Activated CD8-positive, alpha-beta memory T cell treated with anti-CD3 and anti-CD28 coated beads for 4 hours (primary cell): ENCODE data around the gene CHST8.

Experiments used
- DNase-seq, 2 donors: peaks; one replicate each; pipeline ENCODE4 v3.0.0-alpha.2; 2020; ENCODE audit warnings: low read depth in 2 of 2

CHST8 gene

GRCh38 chr19:33673258-33673875, 51.6 kb downstream of the CHST8 start:
- DNase-seq, result no peak

- DNase-seq, result no peak
Measured at GRCh38 chr19:33673996-33674625, 52.4 kb downstream of the CHST8 start.

- no peak for DNase-seq
Measured at GRCh38 chr19:33674626-33675367, 53.0 kb downstream of the CHST8 start.

DNA sequence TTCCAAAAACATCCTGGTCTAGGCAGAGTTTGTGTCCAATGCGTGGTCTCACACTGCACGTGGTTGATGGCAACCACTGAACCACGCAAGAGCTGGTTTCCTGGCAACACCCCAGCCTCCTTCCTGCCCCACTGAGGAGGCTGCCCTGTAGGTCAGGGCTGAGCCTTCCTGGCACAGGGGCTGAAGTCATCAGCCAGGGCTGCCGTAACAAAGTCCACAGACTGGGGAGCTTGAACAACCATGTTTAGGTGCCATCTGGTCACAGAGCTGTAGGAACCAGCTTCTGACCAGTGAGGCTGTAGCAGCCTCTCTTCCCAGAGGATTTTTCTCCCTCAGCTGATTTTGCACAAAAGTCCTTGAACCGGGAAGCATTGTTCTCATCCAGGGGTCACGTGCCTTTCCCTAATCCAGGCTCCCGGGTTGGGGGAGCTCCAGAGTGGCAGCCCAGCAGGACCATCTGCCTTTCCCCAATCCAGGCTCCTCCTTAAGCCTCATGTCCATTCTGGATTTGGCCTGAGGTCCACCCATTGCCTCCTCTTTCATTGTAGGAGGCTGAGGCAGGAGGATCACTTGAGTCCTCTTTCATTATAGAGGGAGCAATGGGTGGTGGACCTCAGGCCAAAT, 53.9 kb downstream of the CHST8 start:
- DNase-seq, result no peak

GRCh38 chr19:33676999-33677665, 55.4 kb downstream of the CHST8 start:
- DNase-seq, result no peak

GRCh38 chr19:33677745-33678426, 56.1 kb downstream of the CHST8 start:
- no peak for DNase-seq

- no peak for DNase-seq
Measured at GRCh38 chr19:33678796-33679585, 57.2 kb downstream of the CHST8 start.

GRCh38 chr19:33679696-33680095, 57.9 kb downstream of the CHST8 start:
- no peak for DNase-seq

DNA sequence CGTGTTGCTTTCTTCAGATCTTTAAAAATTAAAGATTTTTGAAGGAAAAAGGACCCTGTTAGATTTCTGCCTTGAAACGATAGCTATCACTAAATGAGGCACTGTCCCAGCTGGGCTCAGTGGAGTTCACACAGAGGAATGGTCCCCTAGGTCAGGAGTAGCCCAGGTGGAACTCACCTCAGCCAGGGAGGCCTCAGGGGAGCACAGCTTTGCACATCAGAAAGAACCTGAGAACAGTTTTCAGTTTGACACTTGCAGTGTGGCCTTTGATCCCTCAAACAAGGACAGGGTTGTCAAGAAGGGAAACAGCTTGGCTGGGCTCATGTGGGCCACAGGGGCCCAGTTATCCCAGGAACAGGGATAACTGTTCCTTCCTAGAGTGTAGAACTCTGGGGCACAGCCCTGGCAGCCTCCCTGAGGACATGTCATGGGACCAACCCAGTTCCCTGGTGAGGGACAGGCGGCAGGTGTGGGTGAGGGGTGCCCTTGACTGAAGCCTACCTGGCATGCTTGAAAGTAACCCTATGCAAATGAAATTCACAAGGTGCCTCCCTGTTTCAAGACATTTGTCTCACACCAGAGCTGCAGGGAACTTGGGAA, 59.4 kb downstream of the CHST8 start:
- DNase-seq, result no peak

- DNase-seq, result no peak
Measured at GRCh38 chr19:33683881-33684537, 62.3 kb downstream of the CHST8 start.

DNA sequence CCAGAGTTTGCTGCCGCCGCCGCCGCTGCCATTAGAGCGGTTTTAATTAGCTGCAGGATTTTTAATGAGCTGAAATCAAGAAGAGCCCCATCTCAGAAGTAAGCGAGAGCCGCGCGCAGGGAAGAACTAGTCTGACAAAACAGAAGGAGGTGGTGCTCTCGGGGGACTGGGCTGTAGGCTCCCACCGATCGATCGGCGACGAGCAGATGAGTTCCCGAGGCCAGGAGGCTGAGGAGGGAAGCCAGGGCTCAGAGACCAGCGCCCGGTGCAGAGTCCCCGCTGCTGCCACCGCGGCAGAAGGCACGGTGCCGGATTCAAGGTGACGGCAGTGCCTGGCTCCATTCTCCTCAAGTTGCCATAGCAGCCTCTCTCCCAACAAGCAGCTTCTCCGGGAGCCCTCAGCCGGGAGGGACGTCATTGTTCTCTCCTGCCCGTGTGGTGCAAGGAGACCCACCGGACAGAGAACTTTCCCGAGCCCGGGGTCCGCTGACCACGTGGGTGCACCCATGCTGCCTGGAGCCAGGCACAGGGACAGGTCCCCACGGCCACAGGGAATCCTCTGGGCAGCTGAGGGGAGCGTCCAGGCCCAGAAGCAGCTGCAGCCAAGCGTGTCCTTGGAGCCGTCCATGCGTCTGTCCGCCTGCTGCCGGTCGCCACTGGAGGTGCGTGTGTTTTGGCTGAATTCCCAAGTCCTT, 62.9 kb downstream of the CHST8 start:
- no peak for DNase-seq

- no peak for DNase-seq
Measured at GRCh38 chr19:33685541-33685940, 63.8 kb downstream of the CHST8 start.

- DNase-seq, result no peak
Measured at GRCh38 chr19:33686262-33686661, 64.5 kb downstream of the CHST8 start.

DNA sequence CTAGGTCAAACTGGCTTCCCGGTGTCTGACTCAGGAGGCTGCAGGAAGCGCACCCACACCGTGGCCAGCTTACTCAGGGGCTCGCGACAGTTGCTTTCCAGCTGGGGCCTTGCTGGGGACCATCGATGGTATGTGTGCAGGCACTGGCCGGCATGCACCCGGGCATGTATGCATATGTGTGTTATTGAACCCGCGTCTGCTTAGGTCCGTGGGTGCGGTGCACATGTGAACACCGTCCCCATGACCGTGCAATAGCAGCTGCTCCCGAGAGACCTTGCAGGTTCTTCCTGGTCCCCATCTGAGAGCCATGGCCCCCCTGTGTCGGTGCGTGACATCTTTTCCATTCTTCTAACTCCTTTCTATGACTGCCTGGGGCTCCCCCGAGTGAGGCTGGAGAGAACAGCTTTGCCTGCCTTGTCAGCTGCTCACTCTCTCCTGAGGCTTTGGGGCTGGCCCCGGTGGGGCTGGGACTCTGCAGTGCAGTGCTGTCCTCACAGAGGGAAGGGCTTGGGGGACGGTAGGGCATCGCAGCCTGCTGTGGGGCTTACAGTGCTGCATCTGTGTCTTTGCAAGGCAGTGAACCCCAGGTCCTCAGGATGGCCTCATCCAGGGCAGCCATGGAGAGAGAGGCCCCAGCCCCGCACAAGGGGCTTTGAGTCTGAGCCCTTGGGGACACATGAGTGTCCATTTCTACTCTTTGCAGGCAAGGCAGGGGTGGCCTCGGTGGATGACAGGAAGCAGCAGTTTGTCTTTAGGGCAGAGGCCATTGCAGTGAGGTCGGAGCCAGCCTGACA, 65.1 kb downstream of the CHST8 start:
- DNase-seq, result no peak

- DNase-seq, result no peak
Measured at GRCh38 chr19:33687481-33688170, 65.9 kb downstream of the CHST8 start.

DNA sequence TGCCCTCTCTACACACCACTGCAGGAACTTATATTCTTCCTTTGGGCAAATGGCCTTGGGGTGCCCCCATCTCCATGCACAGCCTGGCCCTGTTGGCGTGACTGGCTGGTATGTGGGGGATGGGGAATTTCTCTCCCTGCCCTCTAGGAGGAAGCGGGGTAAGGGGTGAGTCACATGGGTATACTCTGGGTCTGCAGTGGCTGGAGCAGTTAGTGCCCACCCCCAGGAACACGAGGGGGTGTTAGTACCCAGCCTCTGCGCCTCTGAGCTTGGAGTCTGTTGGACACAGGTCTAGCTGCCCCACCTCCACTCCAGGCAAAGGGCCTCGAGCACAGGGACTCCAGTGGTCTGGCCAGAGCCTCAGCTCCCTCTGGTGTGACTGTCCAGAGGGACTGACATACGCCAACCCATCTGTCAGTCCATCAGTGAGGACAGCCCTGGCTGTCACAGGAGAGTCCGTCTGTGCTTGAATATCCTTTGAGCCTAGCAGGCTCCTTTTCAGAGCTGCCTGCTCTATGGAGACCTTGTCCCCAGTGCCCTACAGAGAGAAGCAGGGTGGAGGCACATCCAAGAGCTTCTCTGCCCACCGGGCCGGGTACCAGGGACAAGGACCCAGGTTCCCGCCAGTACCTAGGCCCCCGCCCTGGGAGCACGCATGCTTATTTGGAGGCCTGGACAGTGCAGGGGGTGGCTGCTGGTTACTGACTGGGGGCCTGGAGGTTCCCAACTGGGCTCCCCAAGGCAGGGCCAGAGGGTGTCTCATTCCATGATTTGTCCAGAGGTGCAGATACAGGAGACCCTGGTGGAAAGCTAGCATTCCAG, 66.6 kb downstream of the CHST8 start:
- DNase-seq, result no peak
